Stimulated activated CD8-positive, alpha-beta memory T cell treated with anti-CD3 and anti-CD28 coated beads, Interleukin-15, amount 100 ng/mL, for 4 hours (primary cell): Measurements from ENCODE around the gene AIRE.
"Not testable (repeated sequence)": the region's sequence is repeated elsewhere in the genome, so short reads cannot be mapped to it uniquely, and the experiment has no call there.

ENCODE experiments used
- DNase-seq, 2 donors: peaks; one replicate each; pipeline ENCODE4 v3.0.0-alpha.2; 2020; ENCODE audit warnings: low read depth in 2 of 2

Gene AIRE

GRCh38 chr21:44285138-44285992 lies at the start of gene AIRE:
AIRE (plus strand) TSS chr21:44285876; CDS start chr21:44286007, 131 bp downstream.
- no peak for DNase-seq

DNA sequence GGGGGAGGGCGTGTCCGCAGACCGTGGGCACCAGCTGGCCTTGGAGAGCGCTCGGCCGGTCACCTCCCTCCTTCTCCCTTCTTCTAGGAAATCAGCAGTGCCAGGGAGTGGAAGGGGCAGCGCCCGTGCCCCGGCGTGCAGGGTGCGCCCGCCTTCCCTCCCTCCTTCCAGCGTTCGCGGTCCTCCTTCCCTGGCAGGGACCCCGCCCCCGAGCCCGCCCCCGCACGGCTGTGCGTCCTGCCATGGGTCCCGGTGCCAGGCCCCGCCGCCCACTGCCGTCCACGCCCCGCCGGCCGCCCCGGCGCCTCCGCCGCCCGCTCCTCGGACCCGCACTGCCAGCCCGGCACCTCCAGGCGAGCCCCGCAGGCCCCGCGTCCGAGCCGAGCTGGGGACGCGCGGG lies 45.3 kb upstream of the AIRE start:
- not testable (repeated sequence) for DNase-seq

DNA sequence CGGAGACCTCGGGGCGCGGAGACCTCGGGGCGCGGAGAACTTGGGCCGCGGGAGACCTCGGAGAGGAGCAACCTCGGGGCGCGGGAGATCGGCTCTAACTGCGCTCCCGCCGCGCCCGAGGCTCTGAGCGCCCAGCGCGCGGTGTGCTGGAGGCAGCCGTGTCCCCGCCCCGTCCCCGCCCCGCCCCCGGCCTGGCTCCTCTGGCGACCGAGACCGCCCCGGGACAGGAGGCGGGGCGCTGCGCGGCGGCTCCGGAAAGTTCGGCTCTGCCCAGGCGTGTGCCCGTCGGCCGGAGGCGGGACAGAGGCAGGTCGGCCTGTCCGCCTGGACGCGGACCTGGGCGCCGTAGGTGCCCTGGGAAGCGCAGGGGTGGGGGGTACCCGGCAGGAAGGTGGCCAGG lies 44.8 kb upstream of the AIRE start, which contains the start of gene ICOSLG:
Gene ICOSLG, minus strand, starts transcription at position 102 of the 400 bp plus-strand sequence. CDS start 126 bp downstream, outside the sequence.
- not testable (repeated sequence) for DNase-seq

GRCh38 chr21:44241281-44241680 lies 44.4 kb upstream of the AIRE start:
- not testable (repeated sequence) for DNase-seq

DNA sequence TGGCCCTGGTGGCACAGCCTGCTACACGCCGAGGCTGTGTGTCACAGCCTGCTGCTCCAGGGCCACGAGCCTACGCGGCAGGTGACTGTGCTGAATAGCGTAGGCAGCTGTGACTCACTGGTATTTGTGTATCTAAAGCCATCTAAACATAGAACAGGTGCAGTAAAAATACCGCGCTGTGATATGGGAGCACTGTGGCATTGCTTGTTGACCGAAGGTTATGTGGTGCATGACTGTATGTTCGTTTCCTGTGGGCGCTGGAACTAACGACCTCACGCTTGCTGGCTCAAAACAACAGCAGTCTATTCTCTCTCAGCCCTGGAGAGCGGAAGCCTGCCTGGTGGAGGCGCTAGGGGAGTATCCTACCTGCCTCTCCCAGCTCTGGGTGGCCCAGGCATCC lies 41.7 kb upstream of the AIRE start:
- not testable (repeated sequence) for DNase-seq

- DNase-seq = not testable (repeated sequence)
Observed at GRCh38 chr21:44247904-44248303, 37.8 kb upstream of the AIRE start.

DNA sequence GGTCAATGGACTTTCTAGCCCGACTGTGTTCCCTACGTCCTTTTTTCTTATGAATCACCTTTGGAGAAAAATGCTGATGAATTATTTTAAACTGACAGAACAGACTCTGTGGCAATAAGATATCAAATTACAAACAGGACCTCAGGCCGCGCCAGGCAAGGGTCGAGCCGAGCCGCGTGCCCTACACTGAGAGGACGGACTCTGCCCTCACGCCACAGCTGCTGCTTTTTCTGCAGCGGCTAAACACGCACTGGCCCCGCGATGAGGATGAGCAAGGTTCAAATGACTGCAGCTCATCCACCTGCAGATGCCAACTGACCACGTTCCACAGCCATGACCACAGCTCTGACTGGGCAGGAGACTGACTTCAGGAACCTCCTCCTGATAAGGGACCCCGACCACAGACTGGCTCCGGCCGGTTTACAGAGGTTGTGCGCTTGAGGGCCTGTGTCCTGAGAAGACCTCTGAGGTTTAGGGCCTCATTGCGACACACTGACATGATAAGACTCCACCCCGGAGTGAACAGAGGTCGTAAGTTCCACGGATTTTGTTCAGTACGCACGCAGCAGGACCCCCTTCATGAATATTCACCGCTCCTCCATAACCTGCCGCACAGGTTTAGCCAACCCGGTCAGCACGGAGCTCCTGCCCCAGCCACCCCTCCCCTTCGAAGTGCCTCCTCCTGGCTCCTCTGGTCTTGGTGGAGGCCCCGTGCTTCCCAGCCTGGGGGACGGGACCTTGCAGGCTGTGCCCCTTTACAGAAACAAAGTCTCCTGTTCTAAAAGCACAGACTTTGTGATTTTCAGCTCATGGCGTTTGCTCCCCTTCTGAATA lies 36.3 kb upstream of the AIRE start:
- not testable (repeated sequence) for DNase-seq

DNA sequence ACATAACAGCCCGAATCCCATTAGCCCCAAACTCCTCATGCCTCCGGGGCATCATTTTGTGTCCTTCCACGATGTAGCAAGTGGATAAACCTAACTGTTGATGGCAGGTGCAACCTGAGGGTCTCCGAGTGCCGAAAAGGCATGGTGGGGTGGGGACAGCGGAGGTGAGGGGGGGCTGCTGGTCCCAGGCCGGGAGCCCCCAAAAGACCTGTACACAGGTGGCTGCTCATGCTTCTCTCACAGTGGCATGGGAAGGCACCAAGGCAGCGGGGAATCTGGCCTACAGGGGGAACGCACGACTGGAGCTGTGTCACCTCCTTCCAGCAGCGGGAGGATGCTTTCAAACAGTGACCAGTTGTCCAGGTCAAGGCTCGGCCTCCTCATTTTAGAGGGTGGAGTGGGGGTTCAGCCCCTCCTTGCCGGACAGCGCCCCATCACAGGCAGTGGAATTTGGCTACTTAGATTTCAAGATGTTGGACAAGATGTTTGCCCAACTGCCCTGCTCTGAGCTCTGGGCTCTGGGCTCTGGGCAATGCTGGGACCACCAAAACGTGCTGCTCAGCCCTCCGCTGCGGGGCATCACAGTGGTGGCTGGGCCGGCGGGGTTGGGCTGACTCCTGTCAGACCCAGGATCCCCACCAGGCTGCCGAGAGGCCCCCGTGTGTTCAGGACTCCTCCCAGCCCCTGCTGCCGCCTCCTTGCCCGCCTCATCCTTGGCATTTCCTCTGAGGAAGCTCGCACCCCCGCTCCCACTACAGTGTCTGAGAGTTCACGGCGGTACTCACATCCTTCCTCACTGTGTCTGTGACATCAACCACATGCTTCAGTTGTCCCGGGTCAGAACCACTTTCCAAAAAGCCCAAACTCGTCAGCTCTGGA lies 31.6 kb upstream of the AIRE start:
- DNase-seq = no peak

- DNase-seq = no peak
Observed at GRCh38 chr21:44255511-44255981, 30.1 kb upstream of the AIRE start.

DNA sequence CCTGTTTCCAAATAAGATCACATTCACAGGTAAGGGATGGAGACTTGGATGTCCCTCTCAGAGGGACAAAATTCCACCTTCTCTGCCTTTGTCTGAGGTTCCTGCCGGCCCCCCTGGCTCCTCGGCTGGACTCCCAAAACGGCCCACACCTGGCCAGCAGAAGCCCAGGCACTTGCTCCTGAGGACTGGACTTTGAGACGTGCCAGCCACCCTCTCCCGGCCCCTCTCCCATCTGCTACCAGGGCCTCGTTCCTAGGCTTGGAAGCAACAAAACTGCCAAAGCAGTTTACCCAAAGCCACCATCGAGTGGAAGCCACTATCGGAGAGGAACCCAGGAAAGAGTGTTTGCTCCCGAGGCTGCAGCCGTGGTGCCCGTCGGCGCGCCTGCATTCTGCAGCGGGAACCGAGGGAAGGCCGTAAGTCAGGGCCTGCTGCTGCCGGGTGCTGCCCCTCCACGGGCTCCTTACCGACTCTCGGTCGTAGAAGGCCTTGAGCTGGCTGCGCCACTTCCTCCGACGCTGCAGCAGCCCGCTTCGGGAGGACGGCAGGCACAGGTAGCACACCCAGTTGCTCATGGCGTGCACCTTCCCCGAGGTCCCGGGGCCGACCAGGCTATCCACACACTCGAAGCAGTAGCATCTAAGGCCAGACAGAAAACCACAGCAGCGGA lies 27.5 kb upstream of the AIRE start:
- DNase-seq = no peak

GRCh38 chr21:44259082-44259705 lies 26.5 kb upstream of the AIRE start:
- DNase-seq = no peak

DNA sequence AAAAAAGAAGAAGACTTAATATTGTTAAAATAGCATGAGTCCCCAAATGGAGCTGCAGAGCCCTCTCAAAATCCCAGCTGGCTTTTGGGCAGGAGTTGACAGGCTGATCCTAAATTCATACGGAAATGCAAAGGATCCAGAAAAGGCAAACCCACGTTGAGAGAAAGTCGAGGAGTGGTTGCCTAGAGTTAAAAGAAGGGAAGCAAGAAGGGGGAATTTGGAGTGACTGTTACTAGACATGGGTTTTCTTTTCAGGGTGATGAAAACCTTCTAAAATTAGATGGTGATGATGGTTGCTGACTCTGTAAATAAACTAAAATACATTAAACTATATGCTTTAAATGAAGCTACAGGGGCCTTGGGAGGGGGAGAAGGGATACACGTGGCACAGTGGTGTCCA lies 25.6 kb upstream of the AIRE start:
- DNase-seq = no peak

- no peak for DNase-seq
Observed at GRCh38 chr21:44260791-44261631, 24.7 kb upstream of the AIRE start.

DNA sequence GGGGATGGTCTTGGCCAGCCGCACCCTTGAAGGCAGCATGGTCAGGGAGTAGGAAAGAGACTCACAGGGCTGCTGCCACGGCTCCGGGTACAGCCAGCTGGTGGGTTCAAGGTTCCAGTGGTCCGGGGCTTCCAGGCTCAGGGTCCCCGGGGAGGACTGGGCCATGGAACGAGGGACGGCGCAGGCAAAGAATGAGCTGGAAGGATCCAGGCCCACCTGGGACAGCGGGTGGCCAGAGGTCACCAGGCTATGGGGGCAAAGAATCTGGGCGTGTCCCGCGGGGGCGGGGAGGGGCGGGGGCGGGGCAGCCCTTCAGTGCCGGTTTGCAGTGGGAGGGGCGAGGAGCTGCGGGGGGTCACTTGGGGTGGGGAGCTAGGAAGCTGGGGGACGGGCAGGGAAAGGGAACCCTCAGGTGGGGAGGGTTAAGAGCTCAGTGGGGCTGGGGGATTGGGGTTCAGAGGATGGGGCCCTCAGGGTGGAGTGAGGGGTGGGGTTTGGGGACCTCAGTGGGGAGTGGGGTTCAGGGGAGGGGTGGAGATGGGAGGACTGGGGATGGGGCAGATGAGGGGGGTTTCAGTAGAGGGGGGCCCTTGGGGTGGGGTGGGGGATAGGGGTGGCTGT lies 23.9 kb upstream of the AIRE start, which contains the start of gene DNMT3L:
Gene DNMT3L, minus strand, starts transcription at position 223 of the 621 bp plus-strand sequence. CDS start 638 bp downstream, outside the sequence.
- no peak for DNase-seq

GRCh38 chr21:44262338-44263056 lies 23.2 kb upstream of the AIRE start:
- no peak for DNase-seq

DNA sequence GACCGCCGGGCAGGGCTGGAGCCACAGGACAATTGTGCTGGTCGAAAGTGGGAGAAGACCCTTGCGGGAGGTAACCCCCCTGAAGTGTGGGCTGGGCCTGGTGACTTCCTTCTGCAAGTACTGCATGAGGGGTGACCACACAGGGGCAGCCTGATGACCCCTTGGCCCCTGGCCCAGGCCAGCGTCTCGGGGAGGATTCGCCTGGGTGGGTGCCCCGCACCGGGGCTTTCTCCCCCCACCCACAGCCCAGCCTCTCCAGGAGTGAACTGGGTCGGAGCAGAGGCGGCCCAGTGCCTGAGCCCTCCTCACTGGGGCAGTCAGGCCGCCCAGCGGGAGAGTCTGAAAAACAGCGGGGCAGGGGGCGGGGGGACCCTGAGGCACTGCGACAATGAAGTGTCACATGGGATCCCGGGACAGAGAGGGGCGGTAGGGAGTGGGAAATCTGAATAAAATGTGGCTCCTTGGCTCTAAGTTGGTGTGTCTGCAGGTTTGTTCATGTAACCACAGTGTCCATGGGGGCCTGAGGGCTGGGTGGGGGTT lies 22.4 kb upstream of the AIRE start:
- DNase-seq = no peak

- no peak for DNase-seq
Observed at GRCh38 chr21:44263768-44264167, 21.9 kb upstream of the AIRE start.

DNA sequence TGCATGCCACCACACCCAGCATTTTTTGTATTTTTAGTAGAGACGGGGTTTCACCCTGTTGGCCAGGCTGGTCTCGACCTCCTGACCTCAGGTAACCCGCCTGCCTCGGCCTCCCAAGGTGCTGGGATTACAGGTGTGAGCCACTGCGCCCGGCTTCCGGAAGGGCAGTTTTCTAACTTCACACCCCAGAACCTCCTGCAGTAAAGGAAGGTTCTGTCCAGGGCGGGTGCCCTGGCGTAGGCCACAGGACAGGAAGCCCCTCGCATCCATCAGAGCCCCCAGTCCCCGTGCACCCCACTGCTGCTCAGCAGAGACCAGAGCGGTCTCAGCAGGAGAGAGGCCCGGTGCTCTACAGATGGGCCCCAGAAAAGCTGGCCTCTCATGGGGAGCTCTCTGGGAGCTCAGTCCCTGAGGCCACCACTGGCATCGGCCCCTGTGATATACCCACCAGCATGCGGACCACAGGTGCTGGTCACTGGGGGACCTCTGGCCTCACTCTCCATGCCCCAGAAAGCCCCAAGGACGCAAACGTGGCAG lies 19.9 kb upstream of the AIRE start:
- DNase-seq = no peak
